NCI-H2227 treated with DMSO at 0.1 percent for 48 hours (cell line): Measurements from ENCODE around the gene ELOA2.
"Not testable (repeated sequence)": the region's sequence is repeated elsewhere in the genome, so short reads cannot be mapped to it uniquely, and the experiment has no call there.

Source experiments
- DNase-seq: peaks from one replicate; lab custom pipeline; 2025; lab: John Stamatoyannopoulos, UW

ELOA2 gene

GRCh38 chr18:47022821-47023220, 12.6 kb downstream of the ELOA2 start:
- not testable (repeated sequence) for DNase-seq

GRCh38 chr18:47020757-47021156, 14.7 kb downstream of the ELOA2 start:
- DNase-seq, result not testable (repeated sequence)

- not testable (repeated sequence) for DNase-seq
These were observed 15.6 kb downstream of the ELOA2 start for GRCh38 chr18:47019870-47020269.
